ENCODE results near the gene EFCAB14.

DNA sequence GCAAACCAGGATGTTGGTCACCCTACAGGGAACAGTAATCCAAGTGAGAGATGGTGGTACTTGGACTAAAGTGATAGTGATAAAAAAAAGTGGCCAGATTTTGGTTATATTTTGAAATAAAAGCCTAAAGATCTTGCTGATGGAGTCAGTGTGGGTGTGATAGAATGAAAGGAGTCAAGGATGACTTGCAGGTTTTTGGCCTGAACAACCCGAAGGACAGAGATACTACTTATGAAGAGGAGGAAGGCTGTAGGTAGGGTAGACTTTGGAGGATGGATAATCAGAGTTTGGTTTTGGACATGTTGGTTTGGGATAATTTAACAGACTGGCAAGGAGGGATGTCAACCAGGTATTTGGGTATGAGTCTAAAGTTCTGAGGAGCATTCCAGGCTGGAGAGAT is 48.8 kb downstream of the EFCAB14 start:
- TF ChIP-seq PAX5 (IDR thresholded peaks at IDR 0.05; ENCODE audit: borderline replicate concordance, low read depth, low read length) = no peak
- TF ChIP-seq SREBF2 (IDR thresholded peaks at IDR 0.05; ENCODE audit: low read length) = no peak
